Measurements from ENCODE around the gene FMN1.
"Not testable (repeated sequence)": the region's sequence is repeated elsewhere in the genome, so short reads cannot be mapped to it uniquely, and the experiment has no call there.

The FMN1 gene

GRCh38 chr15:32970847-32971246 is 223.7 kb downstream of the FMN1 start:
- DNase-seq (ENCODE audit: low read depth): no peak

DNA sequence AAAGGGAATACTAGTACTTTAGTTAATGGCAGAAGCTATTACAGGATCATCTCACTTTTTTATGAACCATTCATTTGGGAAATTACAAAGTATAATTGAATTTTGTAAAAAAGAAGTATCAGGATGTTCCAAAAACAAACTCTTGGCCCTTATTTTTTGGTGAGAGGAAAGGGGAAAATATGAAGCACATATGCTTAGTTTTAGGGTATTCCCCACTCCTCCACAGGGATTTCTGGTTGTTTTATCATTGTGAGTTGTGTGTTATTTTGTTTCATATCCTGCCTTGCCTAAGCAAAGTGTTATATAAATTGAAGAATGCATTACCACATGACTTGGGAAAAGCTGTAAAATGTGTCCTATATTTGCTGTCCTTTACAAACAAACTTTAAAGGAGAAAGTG is 227.0 kb downstream of the FMN1 start:
- DNase-seq (ENCODE audit: low read depth): no peak

DNA sequence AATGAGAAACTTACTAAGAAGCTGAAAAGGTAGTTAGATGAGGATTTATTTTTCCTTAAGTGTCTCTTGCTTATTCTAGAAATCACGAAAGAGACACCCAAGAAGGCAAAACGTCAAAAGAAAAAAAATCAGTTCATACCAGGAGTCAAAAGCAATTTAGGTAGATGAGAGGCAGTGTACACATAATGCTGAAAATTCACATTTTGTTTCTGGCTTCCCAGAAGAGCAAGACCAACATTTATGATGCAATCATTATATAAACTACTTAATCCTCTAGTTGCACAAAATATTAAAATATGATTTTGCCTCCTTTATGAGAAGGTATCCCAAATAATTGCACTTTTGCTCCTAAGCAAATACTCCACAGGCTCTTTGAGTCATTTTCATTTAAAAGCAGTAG is 228.0 kb downstream of the FMN1 start:
- DNase-seq (ENCODE audit: low read depth): no peak

DNA sequence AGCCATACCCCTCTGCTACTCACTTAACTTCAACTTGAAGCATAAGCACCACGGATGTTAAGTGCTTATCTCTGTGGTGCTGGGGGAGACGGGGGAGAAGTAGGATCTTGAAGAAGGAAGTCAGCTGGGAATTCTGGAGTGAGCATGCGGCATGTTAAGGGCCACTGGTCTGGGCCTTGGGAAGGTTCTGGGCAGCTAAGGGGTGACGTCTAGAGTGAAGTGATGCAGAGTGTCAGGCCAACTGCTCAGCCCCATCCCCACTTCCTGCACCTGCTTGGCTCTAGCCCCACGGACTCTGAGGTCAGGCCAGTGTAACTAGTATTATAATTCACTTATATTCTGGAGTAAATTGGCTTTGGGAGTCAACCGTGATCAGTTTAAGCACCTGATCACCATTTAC is 228.6 kb downstream of the FMN1 start:
- DNase-seq (ENCODE audit: low read depth): no peak

DNA sequence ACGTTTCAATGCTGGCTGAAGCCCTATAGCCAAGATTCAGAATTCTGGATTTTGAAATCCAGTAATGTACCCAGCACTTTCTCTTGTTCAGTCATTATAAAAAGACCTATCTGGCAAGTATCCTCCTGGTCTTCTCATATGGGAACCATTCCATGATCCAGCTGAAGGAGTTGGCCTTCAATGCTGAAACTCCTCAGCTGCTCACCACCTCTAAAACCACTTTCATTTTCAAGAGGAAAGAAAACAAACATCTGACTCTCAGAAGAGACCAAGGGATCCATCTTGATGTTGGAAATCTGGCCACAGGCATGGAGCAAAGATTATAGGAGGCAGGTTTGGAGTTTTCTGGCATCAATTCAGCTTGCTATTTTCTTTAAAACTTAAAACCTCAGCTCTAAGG is 235.4 kb downstream of the FMN1 start:
- no peak for DNase-seq (ENCODE audit: low read depth)

- DNase-seq (ENCODE audit: low read depth): no peak
These were observed 237.3 kb downstream of the FMN1 start for GRCh38 chr15:32957219-32957618.

GRCh38 chr15:32956711-32957110 is 237.8 kb downstream of the FMN1 start:
- no peak for DNase-seq (ENCODE audit: low read depth)

DNA sequence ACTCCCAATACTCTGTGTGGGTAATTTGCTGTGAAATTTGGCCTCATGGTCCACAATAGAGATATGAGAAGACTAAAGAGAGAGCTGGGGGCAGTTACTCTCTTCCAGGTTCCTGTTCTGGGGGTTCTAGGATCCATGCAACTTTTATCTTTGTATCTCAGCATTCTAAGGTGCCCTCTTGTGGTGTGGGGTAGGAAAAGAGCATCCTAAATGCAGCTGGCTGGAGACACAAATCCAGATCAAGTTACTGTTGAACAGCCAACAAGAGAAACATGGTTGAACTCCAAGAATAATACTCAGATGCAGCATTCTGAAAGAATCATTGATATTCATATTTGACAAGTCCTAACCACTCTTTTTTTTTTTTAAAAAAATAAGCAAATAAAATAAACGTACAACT is 238.5 kb downstream of the FMN1 start:
- no peak for DNase-seq (ENCODE audit: low read depth)

GRCh38 chr15:32953533-32953910 is 241.0 kb downstream of the FMN1 start:
- no peak for DNase-seq (ENCODE audit: low read depth)

DNA sequence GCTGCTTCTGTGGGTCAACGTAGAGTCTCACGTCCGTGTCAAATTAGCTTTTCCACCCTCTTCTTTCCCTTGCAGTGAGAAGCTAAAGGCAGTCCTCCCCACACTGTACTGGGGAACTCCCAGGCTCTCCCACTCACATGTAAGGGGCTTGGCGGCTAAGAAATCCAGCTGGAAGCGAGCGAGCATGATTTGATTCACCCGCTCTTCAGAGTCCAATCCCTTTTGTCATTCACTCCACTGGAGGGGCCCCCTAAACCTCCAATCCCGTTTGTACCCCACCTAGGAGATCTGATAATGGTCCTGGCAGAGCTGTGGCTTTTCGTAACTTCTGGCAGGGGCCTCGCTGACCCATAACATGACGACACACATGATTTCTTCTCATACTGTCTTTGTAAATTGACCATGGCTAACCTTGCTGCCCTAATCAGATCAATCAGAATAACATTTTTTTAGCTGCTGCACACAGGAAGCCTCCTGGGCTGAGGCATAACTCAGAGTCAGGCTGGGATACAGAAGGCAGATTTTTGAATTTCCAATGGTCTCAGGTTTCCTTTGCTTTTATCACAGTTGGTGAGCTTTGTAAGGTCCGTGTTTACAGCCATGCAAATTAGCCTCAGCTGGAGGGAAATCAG is 241.5 kb downstream of the FMN1 start:
- no peak for DNase-seq (ENCODE audit: low read depth)

DNA sequence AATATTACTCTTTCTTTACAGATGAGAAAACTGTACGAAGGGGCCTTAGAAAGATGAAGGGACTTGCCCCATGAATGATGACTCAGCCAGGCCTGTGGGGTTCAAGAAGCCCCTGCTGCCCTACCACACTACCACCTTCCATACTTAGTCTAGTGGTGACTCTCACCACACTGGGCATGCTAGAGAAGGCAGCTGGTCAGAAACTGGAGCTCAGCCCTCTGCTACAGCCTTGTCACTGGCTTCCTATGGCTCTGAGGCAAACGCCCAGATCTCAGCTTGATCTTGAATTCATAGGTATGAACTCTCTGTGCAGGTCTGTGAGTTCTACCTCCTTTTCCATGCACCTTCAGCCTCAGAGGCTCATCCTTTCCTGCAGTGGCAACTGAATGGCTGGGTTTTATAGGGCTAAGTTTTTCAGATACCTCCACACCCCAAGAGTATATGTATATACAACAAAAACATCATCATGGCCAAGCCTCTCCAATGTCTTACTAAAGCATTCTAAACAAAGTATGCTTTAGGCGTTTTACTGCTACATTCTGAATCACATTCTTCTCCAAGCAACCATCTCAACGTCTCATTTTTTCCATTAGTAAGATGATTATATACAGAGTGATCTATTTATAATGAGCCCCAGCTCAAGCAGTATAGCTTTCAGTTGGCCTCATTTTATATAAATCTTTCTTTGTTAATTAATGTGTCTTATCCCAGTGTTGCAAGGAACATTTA is 242.6 kb downstream of the FMN1 start:
- DNase-seq (ENCODE audit: low read depth): no peak

DNA sequence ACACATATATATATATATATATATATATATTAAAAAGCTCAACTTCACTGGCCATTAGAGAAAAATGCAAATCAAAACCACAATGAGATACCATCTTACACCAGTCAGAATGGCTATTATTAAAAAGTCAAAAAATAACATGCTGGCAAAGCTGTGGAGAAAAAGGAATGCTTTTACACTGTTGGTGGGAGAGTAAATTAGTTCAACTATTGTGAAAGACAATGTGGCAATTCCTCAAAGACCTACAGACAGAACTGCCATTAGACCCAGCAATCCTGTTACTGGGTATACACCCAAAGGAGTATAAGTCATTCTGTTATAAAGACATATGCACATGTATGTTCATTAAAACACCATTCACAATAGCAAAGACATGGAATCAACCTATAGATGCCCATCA is 244.5 kb downstream of the FMN1 start:
- DNase-seq (ENCODE audit: low read depth): not testable (repeated sequence)

GRCh38 chr15:32946210-32946609 is 248.3 kb downstream of the FMN1 start:
- no peak for DNase-seq (ENCODE audit: low read depth)

GRCh38 chr15:32944431-32944830 is 250.1 kb downstream of the FMN1 start:
- no peak for DNase-seq (ENCODE audit: low read depth)

DNA sequence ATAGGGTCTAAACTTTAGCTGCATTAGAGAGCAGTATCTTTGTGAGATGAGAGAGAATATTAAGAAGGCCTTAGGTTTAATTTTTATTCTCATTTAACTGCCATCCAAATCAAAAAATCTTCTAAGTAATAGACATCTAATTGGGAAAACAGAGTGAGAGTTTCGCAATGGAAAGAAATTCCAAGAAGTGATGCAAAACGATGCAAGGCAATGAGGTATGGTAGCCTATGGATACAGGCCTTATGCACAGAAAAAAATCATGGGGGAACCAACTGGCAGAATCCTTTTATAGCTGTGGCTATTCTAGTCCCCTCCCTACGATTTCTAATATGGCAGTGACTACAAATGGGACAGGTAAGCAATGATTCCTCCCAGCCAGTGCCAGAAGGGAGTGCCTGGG is 250.8 kb downstream of the FMN1 start:
- no peak for DNase-seq (ENCODE audit: low read depth)

DNA sequence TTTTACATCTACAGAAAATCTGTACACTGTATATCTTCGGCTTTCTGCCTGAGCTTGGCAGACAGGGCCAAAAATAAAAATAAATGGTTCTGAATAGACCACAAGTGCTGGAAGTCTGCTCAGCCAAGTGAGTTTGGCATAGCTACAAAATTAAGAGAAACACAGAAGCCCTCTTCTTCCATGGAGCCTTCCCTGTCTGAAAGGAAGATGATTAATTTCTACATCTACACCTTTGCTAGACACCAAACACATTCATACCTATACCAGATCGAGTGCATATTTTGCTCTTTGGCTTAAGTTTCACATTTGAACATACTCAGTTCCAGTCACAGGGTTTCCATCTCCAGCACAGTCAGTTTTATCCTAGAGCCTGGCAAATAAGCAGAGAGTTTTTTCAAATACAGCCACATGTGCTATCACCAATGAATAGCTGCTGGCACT is 252.1 kb downstream of the FMN1 start:
- DNase-seq (ENCODE audit: low read depth): no peak

DNA sequence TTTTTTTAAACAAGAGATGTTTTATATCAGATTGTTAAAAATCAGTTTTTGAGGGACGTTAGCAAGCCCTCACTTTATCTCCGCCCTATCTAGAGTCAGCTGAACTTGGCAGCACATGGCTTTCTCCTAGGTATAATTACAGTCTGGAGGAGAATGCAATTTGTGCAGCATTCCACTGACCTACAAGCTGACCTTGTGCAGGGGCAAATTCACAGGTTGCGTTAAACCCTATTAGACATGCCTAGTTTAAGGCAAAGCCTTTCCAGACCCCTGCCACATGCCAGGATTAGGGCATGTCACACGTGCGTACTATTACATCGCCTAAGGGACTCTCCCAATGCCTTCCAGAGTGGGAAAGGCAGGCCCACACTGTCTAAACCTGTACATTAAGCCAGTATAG is 252.7 kb downstream of the FMN1 start:
- DNase-seq (ENCODE audit: low read depth): no peak

GRCh38 chr15:32936976-32937375 is 257.5 kb downstream of the FMN1 start:
- DNase-seq (ENCODE audit: low read depth): no peak

DNA sequence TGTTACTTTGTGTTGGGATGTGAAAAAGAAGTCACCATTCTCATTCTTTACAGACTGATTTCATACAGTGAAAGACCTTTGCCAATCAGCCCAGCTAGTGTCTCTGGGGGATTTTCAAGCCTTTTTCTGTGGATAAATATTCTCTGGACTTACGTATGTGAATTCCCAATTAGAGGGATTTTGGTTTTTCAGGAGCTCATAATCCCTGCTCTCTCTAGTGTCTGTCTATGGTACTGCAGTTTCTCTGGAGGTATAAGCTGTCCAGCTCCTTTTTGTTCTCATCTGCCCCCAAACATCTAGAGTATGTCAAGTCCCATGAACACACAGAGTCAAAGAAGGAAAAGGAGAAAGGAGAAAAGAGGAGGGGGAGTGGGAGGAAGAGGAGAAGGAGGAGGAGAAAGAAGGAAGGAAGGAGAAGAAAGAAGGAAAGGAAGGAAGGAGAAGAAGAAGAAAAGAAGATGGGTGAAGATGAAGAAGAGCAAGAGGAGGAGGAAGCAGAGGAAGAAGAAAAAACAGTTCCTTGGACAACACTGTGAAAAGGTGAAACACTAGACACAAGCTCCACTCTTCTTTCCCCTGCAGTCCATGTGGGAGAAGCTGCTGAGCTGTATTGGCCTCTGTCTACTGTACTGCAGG is 258.1 kb downstream of the FMN1 start:
- DNase-seq (ENCODE audit: low read depth): no peak

DNA sequence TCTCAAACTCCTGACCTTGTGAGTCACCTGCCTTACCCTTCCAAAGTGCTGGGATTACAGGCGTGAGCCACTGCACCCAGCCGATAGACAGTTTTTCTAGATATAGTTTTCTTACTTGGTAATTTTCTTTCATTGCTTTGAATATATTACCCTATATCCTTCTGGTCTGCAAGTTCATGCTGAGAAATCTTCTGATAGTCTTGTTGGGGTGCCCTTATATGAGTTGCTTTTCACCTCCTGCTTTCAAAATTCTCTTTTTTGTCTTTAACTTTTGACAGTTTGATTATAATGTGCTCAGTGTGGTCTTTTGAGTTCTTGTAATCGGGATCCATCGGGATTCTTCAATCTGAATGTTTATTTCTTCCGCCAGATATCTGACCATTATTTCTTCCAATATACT is 259.4 kb downstream of the FMN1 start:
- DNase-seq (ENCODE audit: low read depth): no peak

- DNase-seq (ENCODE audit: low read depth): no peak
These were observed 261.3 kb downstream of the FMN1 start for GRCh38 chr15:32933236-32933635.

GRCh38 chr15:32928876-32929275 is 265.6 kb downstream of the FMN1 start:
- DNase-seq (ENCODE audit: low read depth): no peak

- no peak for DNase-seq (ENCODE audit: low read depth)
These were observed 267.4 kb downstream of the FMN1 start for GRCh38 chr15:32927124-32927523.

DNA sequence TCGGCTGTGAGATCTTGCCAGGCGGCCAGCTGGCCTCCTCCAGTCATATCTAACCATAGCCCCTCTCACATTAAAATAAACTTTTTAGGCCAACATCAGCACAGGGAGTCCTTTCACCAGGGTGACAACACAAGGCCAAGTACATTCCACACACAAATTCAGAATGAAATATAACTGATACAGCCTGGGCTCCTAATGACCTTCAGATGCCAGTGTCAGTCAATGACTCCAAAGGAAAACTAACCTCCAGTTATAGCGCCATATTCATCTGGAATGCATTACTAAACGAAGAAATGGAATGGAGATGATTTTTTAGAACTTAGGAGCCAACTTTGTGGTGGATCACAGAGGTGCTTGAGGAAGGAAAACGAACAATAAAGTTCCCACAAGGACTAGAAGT is 271.3 kb downstream of the FMN1 start:
- no peak for DNase-seq (ENCODE audit: low read depth)
